Measurements from ENCODE around the gene DCUN1D5. TPM values are rescaled to one million over a fixed set of nuclear protein-coding genes. Genes with fewer than 3 reads are reported as not detected.

DCUN1D5 gene
- total and polyA plus RNA-seq, 9 of the 15 experiments (the other 6 are each of a cell fraction or from before 2014, with no cell fraction given) = 38.4 to 242 (median 115) TPM

GRCh38 chr11:103097279-103097678, 5.3 kb upstream of the DCUN1D5 start (continued):
- TF ChIP-seq ZBTB40 (IDR thresholded peaks at IDR 0.05) = no peak
- no peak for TF ChIP-seq ZBTB40 (CRISPR knock-in tag; IDR thresholded peaks at IDR 0.05)
- TF ChIP-seq ELK1 (CRISPR knock-in tag; IDR thresholded peaks at IDR 0.05) = no peak
